A673 (cell line): ENCODE measurements around the gene RALGAPB.

Source experiments
- CTCF ChIP-seq: fragments of 300-800, 200-600 bp; sonication (generic); conservative IDR thresholded peaks from 2 replicates; pipeline ENCODE4 v1.5.1; 2017; ENCODE audit warnings: low read depth, mild to moderate bottlenecking, antibody characterized with exemption, low read length, moderate library complexity, mixed read lengths
- EZH2 ChIP-seq: fragments of 200-600 bp; sonication (generic); IDR thresholded peaks from 2 replicates; pipeline ENCODE4 v1.6.1; 2017; ENCODE audit warnings: borderline replicate concordance, low read depth, mild to moderate bottlenecking, mixed read lengths, antibody characterized with exemption, low read length; ENCODE audit not compliant: poor library complexity, severe bottlenecking

DNA sequence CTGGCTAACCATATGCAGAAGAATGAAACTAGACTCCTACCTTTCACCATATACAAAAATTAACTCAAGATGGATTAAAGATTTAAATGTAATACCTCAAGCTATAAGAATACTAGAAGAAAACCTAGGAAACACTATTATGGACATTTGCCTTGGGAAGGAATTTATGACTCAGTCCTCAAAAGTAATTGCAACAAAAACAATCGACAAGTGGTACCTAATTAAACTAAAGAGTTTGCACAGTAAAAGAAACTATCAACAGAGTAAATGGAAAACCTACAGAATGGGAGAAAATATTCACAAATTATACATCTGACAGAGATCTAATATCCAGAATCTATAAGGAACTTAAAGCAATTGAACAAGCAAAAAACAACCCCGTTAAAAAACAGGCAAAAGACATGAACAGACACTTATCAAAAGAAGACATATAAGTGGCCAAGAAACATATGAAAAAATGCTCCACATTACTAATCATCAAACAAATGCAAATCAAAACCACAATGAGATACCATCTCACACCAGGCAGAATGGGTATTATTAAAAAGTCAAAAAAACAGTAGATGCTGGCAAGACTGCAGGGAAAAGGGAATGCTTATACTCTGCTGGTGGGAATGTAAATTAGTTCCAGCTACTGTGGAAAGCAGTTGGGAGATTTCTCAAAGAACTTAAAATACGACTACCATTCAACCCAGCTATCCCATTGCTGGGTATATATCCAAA is 31.9 kb downstream of the RALGAPB start:
- TF ChIP-seq CTCF: no peak
- TF ChIP-seq EZH2: no peak
